GM19395 (cell line): ENCODE measurements around the gene ITGAE.
"Not testable (repeated sequence)": the region's sequence is repeated elsewhere in the genome, so short reads cannot be mapped to it uniquely, and the experiment has no call there.

Experiments
- ATAC-seq: cut with Tn5 transposase; IDR thresholded peaks from one replicate; pipeline ENCODE4 v1.9.1; 2021; ENCODE audit warnings: mild to moderate bottlenecking, moderate library complexity; ENCODE audit not compliant: unreplicated experiment

ITGAE gene

GRCh38 chr17:3730881-3731429, 70.0 kb downstream of the ITGAE start:
- ATAC-seq = no peak

GRCh38 chr17:3729881-3730280, 71.1 kb downstream of the ITGAE start:
- ATAC-seq = no peak

GRCh38 chr17:3728099-3728498, 72.9 kb downstream of the ITGAE start:
- not testable (repeated sequence) for ATAC-seq

- ATAC-seq = no peak
Observed at GRCh38 chr17:3727041-3727440, 73.9 kb downstream of the ITGAE start.

GRCh38 chr17:3724378-3725077, 76.5 kb downstream of the ITGAE start:
- no peak for ATAC-seq

- peak; percentile 80 for ATAC-seq
Observed at GRCh38 chr17:3723556-3724377, 77.2 kb downstream of the ITGAE start, which contains the start of gene HASPIN. TSS of gene HASPIN (plus strand) at chr17:3723903. CDS start at chr17:3723936, 33 bp downstream.

- no peak for ATAC-seq
Observed at GRCh38 chr17:3723188-3723555, 77.8 kb downstream of the ITGAE start.

GRCh38 chr17:3722716-3723115, 78.3 kb downstream of the ITGAE start:
- ATAC-seq = no peak

- no peak for ATAC-seq
Observed at GRCh38 chr17:3719265-3719664, 81.7 kb downstream of the ITGAE start.

GRCh38 chr17:3718201-3718600, 82.8 kb downstream of the ITGAE start:
- ATAC-seq = no peak

- ATAC-seq = no peak
Observed at GRCh38 chr17:3715296-3715695, 85.7 kb downstream of the ITGAE start.

GRCh38 chr17:3712811-3713463, 88.1 kb downstream of the ITGAE start:
- no peak for ATAC-seq

GRCh38 chr17:3710951-3711383, 90.0 kb downstream of the ITGAE start:
- peak; percentile 85 for ATAC-seq

- ATAC-seq = no peak
Observed at GRCh38 chr17:3708366-3708765, 92.6 kb downstream of the ITGAE start.

GRCh38 chr17:3705718-3705984, 95.3 kb downstream of the ITGAE start:
- not testable (repeated sequence) for ATAC-seq

GRCh38 chr17:3704931-3705717, 95.9 kb downstream of the ITGAE start:
- ATAC-seq = no peak

GRCh38 chr17:3702041-3702539, 98.9 kb downstream of the ITGAE start:
- ATAC-seq = not testable (repeated sequence)

- ATAC-seq = no peak
Observed at GRCh38 chr17:3699951-3700350, 101.0 kb downstream of the ITGAE start.

- no peak for ATAC-seq
Observed at GRCh38 chr17:3698139-3698538, 102.8 kb downstream of the ITGAE start.

GRCh38 chr17:3697103-3697476, 103.9 kb downstream of the ITGAE start:
- no peak for ATAC-seq
